Measurements from ENCODE around the gene SLC24A5.

GRCh38 chr15:48121849-48122248 lies 1.1 kb downstream of the SLC24A5 start:
- TF ChIP-seq PBX3 (IDR thresholded peaks at IDR 0.05; ENCODE audit: insufficient replicate concordance, low read depth, low read length) = no peak
- TF ChIP-seq, protein P1, sequence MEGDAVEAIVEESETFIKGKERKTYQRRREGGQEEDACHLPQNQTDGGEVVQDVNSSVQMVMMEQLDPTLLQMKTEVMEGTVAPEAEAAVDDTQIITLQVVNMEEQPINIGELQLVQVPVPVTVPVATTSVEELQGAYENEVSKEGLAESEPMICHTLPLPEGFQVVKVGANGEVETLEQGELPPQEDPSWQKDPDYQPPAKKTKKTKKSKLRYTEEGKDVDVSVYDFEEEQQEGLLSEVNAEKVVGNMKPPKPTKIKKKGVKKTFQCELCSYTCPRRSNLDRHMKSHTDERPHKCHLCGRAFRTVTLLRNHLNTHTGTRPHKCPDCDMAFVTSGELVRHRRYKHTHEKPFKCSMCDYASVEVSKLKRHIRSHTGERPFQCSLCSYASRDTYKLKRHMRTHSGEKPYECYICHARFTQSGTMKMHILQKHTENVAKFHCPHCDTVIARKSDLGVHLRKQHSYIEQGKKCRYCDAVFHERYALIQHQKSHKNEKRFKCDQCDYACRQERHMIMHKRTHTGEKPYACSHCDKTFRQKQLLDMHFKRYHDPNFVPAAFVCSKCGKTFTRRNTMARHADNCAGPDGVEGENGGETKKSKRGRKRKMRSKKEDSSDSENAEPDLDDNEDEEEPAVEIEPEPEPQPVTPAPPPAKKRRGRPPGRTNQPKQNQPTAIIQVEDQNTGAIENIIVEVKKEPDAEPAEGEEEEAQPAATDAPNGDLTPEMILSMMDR (IDR thresholded peaks at IDR 0.05 in 2 of 3, conservative IDR thresholded peaks at IDR 0.05 in 1 of 3; ENCODE audit: control insufficient read depth in 2 of 3, extremely low read depth in 1 of 3, insufficient read depth in 1 of 3, low read depth in 3 of 3, low read length in 3 of 3) = no peak

Data from GM12878 (cell line).